Gastrocnemius medialis (tissue), 4 donors: ENCODE data around the gene CHORDC1.

ENCODE experiments used
- CTCF ChIP-seq, 5 experiments: fragments of 450-650 bp in 3 of 5; fragments of 200-600 bp in 2 of 5; sonication (generic) in 2 of 5; IDR thresholded peaks in 4 of 5; conservative IDR thresholded peaks in 1 of 5; 1 replicate in 4 of 5; 2 replicates in 1 of 5; pipeline ENCODE4 v1.5.1; 2016 to 2019; ENCODE audit warnings: antibody characterized with exemption in 5 of 5, mild to moderate bottlenecking in 3 of 5, moderate library complexity in 3 of 5
- POLR2A ChIP-seq, 2 donors: fragments of 450-650 bp; IDR thresholded peaks; one replicate each; pipeline ENCODE4 v1.6.1; 2017; ENCODE audit warnings: antibody characterized with exemption in 2 of 2, mild to moderate bottlenecking in 2 of 2, moderate library complexity in 2 of 2

GRCh38 chr11:90235526-90235925, 12.7 kb upstream of the CHORDC1 start:
- TF ChIP-seq CTCF (IDR thresholded peaks at IDR 0.05 in 4 of 5, conservative IDR thresholded peaks at IDR 0.05 in 1 of 5) (no peak), POLR2A (IDR thresholded peaks at IDR 0.05) (no peak)
